Hepatocyte (in vitro differentiated cells): ENCODE results near the gene ADGRD1.

Source experiments
- EZH2 ChIP-seq: fragments of 200-600 bp; sonication (generic); IDR thresholded peaks from 2 replicates; pipeline ENCODE4 v1.6.1; 2016; ENCODE audit warnings: antibody characterized with exemption, mild to moderate bottlenecking, borderline replicate concordance
- TF ChIP-seq, protein P1 (sequence below): fragments of 200-600 bp; sonication (generic); IDR thresholded peaks from 2 replicates; pipeline ENCODE4 v1.5.1; 2016; ENCODE audit warnings: antibody characterized with exemption, mild to moderate bottlenecking; ENCODE audit not compliant: poor library complexity

DNA sequence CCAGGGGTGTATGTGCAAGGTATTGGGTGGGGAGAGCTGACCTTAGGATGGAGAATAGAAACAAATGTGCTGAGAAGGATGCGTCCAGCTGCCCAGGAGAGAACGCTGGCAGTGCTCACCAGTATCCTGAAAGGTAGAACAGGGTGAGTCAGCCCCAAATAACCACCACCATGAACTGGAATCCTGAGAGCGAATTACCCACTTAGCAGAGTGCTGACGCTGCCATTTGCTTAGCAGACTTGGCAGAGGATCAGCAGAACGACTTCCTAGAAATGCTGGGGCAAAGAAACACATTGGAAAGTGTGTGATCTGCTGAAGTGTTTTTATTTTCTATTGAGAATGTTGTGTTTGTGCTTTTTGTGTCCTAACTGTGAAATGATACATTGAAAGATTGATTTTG lies 213.6 kb downstream of the ADGRD1 start:
- TF ChIP-seq, protein P1, sequence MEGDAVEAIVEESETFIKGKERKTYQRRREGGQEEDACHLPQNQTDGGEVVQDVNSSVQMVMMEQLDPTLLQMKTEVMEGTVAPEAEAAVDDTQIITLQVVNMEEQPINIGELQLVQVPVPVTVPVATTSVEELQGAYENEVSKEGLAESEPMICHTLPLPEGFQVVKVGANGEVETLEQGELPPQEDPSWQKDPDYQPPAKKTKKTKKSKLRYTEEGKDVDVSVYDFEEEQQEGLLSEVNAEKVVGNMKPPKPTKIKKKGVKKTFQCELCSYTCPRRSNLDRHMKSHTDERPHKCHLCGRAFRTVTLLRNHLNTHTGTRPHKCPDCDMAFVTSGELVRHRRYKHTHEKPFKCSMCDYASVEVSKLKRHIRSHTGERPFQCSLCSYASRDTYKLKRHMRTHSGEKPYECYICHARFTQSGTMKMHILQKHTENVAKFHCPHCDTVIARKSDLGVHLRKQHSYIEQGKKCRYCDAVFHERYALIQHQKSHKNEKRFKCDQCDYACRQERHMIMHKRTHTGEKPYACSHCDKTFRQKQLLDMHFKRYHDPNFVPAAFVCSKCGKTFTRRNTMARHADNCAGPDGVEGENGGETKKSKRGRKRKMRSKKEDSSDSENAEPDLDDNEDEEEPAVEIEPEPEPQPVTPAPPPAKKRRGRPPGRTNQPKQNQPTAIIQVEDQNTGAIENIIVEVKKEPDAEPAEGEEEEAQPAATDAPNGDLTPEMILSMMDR: no peak
- TF ChIP-seq EZH2: no peak
